DMS 273 treated with DMSO at 0.1 percent for 48 hours (cell line): ENCODE results near the gene ALOX12.

Experiments used
- DNase-seq: peaks from one replicate; lab custom pipeline; 2025; lab: John Stamatoyannopoulos, UW

ALOX12 gene

DNA sequence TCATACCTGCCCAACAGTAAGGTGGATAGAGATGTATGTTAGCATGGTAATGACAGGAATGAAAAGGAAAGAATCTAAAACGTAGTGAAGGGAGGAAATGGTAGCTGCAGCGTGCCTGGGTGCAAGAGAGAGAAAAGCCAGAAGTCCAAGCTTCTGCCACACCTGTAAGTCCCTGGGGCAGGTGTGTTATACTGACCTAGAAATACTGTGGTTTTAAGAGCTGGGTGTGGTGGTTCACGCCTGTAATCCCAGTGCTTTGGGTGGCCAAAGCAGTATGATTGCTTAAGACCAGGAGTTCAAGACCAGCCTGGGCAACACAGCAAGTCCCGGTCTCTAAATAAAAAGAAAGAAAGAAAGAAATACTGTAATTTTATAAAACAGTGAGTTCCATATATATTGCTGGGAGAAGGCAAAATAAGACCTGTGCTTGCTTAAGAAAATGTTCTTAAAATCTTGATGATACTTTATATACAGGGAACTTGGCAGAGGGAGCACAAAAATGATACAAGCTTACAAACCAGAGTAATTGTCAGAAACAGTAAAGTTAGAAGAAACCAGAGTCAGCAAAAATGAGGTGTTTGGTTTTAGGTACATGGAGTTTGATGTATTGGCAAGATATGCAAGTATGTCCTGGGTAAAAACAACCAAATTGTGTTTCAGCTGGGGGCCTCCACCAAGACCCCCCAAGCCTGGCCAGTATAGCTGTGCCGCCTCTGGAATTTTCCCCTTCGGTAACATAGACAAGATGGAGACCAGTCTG, 6.6 kb downstream of the ALOX12 start:
- no peak for DNase-seq

DNA sequence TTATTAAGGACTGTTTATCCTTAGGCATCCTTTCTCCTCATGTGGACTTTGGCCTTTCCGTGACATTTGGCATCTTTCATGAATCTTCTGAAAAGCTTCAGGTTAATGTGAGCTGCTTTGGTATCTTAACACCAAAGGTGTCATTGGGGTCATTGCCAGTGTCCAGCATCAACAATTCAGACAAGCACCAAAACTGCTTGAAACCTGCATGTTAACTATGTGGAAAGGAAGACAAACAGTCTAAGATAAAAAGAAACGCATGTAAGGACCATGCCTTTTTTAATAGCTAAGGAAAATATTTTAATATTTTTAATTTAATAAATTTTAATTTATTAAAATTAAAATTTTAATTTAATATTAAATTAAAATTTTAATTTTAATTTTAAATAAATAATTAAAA, 7.9 kb downstream of the ALOX12 start:
- no peak for DNase-seq

DNA sequence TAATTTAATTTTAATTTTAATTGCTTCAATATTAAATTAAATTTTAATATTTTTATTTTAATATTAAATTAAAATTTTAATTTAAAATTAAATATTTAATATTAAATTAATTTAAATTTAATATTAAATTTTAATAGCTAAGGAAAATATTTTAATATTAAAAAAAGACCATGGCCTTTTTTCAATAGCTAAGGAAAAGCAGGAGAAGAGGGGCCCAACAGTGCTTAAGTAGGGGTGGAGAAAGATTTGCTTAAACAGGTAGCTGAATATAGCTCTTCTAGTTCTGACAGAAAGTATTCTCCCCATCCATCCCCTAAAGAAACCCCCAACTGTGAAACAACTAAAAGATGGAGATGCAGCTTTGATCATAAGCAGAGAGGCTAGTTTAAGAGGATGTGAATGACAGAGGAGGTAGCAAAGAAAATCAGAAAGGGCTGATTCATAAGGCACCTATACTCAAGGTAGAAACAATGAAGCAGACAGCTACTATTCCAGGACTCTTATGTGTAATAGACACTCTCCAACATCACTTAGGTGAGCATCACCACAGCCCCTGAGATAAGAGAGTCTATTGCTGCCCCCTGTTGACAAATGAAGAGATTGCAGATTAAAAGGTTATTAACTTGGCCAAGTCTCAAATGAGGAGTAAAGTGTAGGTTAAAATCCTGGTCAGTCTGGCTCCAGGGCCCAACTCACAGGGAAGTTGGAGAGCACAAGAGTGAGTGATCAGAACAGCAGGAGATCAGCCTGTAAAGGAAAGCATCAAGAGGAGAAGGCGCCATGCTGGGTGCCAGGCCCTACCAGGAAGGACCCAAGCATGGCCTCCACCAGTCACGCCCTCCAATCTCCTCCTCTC, 8.8 kb downstream of the ALOX12 start:
- DNase-seq: no peak

DNA sequence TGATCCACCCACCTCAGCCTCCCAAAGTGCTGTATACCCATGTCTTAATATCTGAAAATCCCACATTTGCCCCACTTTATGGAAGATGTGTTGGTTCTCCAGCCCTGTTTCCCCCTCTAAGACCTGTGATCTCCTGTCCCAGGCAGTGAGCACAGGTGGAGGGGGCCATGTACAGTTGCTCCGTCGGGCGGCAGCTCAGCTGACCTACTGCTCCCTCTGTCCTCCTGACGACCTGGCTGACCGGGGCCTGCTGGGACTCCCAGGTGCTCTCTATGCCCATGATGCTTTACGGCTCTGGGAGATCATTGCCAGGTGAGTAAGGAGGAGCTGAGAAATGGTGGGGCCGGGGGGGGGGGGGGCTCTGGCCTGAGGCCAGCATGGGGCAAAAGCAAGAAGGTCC, 9.9 kb downstream of the ALOX12 start:
- no peak for DNase-seq

DNA sequence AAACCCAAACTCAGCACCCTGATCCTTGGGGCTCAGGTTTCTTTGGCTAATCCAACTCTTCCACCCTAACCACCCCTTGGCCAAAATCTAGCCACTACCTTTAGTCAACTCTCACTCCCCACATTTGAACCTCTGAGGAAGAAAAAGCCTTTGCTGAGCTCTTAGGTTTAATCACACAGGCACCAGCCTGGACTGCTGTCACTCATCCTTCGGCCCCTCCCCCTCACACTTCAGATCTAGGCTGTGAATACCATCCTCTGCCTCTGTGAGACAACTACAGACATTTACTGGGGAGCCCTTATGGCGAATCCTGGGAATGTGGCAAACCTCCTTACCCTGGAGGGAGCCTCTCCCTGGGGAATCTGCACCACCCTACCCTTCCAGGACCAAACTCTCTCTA, 11.3 kb downstream of the ALOX12 start:
- DNase-seq: no peak

DNA sequence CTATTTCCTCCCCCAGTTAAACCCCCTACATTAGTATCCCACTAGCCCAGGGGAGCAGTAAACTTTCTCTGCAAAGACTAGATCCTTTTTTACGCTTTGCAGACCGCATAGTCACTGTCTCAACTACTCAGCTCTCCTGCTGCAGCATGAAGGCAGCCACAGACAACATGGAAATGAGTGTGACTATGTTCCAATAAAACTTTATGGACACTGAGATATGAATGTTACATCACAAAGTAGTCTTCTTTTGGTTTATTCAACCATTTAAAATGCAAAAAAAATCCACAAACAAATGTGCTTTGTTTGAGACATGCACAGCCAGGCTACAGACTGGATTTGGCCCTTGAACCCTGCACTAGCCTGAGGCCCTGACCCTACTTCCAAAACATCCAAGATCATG, 14.7 kb downstream of the ALOX12 start:
- DNase-seq: no peak

DNA sequence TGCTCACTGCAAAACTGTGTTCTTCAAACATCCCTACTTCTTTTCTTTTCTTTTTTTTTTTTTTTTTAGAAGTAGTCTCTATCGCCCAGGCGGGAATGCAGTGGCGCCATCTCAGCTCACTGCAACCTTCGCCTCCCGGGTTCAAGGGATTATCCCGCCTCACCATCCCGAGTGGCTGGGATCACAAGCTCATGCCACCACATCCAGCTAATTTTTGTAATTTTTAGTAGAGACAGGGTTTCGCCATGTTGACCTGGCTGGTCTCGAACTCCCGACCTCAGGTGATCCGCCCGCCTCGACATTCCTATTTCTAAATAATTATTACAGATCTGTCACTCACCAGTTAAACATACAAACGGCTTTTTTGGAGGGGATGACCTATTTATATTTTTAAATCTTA, 15.6 kb downstream of the ALOX12 start:
- no peak for DNase-seq

DNA sequence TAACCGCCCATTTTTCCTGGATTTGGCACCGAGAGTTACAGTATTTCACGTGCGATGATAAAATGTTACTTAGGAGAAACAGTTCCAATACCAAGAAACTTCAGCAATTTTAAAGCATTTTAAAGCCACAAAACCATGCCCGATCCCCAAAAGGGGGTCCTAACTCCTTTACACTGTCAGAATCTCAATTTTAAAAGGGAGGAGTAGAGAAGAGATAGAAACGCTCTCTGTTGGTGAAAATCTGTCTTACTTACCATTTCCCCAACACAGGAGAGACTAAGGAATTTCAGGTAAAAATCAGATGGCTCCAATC, 16.0 kb downstream of the ALOX12 start:
- DNase-seq: no peak

DNA sequence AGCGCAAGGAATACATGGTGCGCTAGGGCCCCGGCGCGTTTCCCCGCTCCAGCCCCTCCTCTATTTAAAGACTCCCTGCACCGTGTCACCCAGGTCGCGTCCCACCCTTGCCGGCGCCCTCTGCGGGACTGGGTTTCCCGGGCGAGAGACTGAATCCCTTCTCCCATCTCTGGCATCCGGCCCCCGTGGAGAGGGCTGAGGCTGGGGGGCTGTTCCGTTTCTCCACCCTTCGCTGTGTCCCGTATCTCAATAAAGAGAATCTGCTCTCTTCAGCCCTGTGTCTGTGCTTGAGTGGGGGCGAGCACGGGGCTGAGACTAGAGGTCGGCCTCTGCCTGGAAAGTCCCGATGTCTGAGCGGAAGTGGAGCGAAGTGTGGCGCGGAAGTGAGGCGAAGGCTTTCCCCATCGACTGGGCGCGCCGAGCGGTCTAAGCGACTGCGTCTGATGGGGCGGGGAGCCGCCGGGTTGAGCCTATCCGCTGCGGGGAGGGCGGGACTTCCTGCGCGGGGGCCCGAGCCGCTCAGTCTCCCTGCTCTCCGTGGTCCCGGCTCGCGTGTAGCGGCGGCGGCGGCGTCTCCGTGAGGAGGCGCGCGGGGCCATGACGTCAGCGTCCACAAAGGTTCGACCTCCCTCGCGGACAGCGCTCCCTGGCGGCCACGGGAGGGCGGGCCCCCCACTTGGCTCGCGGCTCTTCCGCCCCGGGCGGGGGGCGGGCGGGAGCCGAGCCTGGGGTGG, 18.6 kb downstream of the ALOX12 start:
- DNase-seq: peak; percentile 76

DNA sequence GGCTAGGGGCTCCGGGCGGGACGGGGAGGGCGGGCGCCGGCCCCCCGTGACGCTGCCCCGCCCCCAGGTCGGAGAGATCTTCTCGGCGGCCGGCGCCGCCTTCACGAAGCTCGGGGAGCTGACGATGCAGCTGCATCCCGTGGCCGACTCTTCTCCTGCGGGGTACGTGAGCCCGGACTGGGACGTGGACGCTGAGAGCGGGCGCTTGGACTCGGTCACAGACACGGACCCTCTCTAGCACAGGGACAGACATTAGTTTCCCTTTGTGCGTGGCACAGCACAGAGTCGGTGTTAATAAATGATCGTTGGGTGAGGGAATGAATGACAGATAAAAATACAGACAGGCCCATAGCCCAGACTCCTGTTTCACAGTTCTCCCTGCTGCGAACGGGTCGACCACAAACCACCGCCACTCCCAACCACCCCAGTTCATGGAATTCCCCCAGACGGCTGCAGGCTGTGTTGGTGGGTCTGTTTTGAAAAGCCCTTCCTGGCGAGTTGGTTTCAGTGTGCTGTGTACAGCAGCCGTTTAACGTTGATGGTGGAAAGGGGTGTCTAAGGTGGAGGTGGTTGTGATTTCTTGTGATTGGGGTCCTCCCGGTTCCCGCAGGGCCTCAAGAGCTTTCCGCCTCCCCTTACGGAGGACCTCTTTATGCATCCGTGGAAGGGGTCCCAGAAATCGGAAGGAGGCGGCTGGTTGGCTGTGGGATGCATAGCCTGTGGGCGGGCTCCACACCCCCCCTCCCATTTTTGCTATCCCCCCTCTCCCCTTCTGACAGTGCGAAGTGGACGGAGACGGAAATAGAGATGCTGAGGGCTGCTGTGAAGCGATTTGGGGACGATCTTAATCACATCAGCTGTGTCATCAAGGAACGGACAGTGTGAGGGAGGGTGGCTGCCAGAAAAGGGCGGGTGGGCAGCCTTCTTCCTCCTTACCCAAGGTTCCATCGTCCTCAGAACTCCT, 19.4 kb downstream of the ALOX12 start:
- DNase-seq: no peak

DNA sequence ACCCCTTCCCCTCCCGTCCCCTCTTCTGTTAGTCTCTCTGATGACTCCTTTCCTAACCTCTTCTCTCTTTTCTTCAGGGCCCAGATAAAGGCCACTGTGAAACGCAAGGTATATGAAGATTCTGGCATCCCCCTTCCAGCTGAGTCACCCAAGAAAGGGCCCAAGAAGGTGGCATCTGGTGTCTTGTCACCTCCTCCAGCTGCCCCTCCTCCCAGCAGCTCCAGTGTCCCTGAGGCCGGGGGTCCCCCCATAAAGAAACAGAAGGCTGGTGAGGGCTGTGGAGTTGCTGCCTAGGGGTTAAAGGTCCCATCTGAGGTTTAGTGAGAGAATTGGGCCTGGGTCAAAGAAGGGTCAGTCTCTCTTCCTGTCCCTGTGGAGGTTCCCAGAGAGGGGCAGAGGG, 20.6 kb downstream of the ALOX12 start:
- DNase-seq: no peak

DNA sequence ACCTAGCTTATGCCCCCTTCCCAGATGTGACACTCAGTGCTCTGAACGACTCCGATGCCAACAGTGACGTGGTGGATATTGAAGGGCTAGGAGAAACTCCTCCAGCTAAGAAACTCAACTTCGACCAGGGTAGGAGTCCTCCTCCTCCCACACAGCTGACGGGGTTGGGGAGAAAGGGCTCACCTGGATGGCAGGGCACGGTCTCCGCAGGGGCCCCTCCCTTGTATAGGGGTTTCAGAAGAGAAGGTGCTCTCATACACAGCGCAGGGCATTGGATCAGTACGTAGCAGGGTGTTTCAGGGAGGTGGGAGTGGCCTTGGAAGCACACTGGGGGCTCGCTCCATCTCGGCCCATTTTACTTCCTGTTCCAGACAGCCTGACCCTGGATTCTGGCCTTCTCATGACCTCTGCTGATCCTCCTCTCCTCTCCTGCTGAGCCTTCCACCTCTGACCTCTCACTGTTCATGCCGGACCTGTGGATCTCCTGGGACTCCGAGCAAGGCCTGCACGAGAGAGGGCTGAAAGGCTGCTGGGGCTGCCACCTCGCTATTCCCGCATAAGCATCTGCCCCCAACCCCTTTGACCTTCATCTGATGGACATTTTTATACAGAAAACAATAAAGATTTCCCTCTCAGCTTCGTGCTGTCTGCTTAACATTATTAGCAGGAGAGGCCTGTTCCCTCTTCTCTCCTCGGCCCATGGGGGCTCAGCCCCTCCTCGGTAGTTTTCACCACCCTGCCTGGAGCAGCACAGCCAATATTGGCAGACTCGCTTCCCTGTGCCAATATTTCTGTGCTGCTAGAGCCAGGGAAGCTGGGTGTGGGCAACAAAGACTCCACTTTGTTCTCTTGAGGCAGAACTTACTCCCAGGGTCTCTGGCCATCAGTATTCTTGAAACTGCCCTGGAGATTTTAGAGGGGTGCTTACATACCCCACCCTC, 21.3 kb downstream of the ALOX12 start:
- DNase-seq: no peak

DNA sequence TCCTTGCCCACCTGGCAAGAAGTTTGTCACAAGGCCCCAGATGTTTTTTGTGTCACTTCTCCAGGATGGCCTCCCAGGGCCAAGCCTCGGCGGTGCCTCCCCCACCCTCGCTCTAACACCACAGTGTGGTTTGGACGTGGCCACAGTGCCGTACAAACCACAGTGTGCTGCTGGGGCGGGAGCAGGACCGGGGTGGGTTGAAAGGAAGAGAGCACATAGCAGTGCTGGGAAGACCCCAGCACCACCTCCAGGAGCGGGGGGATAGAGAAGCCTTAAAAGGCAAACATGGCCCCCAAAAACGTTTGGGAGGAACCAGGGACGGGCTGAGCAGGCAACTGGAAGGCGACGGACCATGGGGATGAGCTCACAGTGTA, 22.0 kb downstream of the ALOX12 start:
- no peak for DNase-seq

DNA sequence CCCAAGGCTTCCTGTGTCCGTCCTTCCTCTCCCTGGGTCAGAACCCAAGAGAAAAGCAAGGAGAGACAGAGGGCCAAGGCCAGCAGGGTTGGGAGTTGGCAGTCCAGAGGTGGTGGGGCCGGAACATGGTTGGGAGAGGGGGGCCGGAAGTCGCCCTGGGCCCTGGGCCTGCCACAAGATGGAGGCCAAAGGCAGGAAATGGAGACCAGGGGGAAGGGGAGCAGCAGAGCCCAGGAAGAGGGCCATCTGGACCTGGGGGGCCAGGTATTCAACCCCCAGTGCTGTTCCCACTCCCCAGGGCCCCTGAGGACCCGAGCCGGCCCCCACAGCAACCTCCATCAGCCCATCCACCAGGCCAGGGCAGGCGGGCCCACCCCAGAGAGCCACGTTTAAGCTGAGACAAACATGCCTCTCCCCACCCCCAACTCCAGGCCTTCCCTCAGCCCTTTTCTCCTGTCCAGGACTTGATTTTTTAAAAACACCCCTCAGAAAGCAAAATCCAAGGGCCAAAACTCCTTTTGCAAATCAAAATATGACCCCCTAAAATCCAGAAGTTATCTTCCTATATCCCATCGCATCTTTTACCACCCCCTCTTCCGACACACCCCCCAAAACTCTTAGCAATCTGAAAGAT, 22.6 kb downstream of the ALOX12 start:
- no peak for DNase-seq

DNA sequence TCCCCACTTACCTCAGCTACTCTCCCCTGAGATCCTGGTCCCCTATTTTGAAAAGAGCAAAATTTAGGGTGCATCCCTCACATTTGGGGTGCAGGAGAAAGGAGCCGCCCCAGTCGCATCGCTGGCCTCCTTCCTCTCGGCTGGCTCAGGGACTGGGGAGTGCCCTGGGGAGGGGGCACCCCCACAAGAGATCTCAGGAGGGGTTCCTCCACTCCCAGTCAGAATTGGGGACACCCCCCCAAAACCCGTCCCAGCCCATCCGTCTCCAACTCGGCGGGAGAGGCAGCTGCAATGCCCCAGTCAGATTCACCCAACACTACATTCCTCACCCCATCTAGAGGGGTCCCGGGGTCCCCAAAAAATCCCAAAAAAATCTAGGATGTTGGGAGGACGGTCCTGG, 23.5 kb downstream of the ALOX12 start:
- DNase-seq: no peak

DNA sequence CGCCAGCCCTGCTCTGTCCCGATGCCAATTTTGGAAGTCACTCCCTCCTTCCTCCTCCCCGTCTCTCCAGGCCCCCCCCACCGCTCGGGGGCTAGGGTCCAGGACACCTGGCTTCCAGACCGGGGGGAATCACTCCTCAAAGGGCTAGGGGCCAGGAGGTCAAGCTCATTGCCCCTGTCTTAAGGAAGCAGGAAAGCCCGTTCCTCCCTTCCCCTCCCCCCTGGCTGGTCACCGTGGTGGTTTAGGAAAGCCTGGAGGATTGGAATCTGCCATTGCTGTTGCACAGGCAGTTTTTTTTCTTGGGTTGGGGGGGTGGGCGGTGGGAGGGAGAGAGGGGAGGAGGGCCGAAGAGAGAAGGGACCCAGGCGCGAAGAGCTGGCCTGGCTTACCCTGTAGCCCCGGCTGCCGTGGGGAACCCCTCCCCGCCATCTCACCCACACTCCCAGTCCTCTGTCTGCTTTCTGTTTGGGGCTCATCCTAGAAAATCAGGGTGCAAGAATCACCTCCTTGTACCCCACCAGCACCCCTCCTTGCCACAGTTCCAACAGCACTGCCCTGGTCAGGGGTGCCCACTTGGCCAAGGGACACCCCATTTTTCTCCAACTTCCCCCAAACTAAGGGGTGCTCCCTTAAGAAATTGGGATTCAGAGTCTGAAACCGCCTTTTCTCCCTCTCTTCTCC, 24.1 kb downstream of the ALOX12 start:
- DNase-seq: no peak

DNA sequence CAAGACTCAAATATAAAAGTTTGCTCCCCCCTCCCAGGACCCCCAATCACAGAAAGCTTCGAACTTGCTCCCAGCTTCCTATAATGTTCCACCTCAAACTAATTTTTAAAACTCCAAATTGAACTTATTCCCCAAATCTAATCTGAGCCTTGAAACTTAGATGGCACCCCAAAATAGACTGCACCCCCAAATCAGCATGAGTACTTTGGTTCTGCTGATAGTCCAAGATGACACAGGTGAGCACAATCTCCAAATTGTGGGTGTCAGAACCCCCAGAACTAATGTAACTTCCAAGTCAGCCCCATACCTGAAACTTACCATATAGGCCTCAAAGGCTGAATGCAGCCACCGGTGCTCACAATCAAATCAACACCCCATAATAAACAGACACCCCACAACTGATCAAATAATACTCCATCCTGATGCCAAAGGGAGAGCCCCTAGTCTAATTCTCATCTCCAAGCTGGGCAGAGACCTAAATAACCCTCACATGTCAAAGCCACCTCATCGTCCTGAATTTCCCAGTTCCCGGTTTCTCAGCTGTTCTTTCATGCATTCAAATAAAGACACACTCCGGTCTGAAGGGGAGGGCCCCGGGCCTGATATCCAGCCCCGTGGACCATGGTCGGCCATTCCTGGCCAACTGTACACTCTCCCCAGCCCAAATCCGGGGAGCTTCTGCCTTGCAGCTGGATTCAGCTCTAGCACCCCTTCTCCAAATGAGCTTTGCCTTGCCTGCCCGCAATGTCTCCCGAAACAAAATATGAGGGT, 25.2 kb downstream of the ALOX12 start:
- no peak for DNase-seq

DNA sequence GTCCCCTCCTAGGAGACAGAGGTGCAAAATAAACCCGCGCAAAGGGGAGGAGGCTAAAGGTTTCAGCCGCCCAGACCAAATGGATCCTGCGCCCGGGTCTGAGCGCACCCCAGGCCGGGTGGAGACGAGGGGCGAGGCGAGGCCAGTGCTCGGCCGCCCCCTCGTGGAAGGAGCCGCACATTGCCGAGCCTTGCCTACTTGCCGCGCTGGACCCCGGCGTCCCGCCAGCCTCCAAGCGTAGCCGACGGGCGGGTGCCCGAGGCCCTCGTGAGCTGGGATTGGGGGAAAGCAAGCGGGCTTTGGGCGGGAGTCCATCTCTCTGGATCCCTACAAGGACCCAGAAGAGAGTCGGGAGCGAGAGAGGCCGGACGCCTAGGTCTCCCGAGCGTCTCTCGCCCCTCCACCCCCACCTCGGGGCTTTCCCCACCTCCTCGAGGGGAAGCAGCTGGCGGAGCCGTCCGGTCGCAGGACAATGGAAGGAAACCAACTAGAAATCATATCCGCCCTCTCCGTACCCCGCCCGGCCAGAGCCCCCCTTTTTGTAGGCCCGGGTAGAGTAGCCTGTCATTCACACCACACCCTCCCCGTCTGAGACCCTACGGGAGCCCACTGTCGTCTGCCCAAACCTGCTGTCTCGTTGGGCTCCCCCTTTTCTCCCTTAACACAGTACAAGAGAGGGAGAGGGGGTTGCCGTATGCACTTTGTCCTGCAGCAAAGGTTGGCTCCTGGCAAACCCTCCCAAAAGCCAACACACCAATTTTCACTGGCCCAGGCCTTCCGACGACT, 26.3 kb downstream of the ALOX12 start:
- no peak for DNase-seq
